CD4-positive, alpha-beta memory T cell (primary cell): ENCODE measurements around the gene RAB40AL. TPM values are rescaled to one million over a fixed set of nuclear protein-coding genes. Genes with fewer than 3 reads are reported as not detected.

Experiments
- CTCF ChIA-PET: fragments of 350-600 bp; sonication (Branson Sonifier 250); formaldehyde crosslinking; loops from one replicate; lab custom pipeline; 2021; ENCODE audit warnings: inconsistent platforms; ENCODE audit not compliant: partially characterized antibody; lab: Charles Lee
- POLR2A ChIA-PET: fragments of 350-600 bp; sonication (Branson Sonifier 250); formaldehyde crosslinking; loops from one replicate; lab custom pipeline; 2021; ENCODE audit not compliant: partially characterized antibody; lab: Charles Lee
- DNase-seq, 5 donors: peaks; one replicate each; pipeline versions ENCODE4 v3.0.0 to v3.0.0-alpha.2; 2020 to 2022; ENCODE audit warnings: mixed read lengths in 1 of 5
- H3K27ac ChIP-seq: one replicate; pipeline ENCODE4 v1.7.0; 2013; ENCODE audit warnings: low read depth, low read length
- H3K27me3 ChIP-seq: 2 replicates; pipeline ENCODE4 v1.7.0; 2013; ENCODE audit warnings: mild to moderate bottlenecking, low read length, moderate library complexity; ENCODE audit not compliant: insufficient read depth
- H3K36me3 ChIP-seq: 2 replicates; pipeline ENCODE4 v1.7.0; 2013; ENCODE audit warnings: mild to moderate bottlenecking, low read length, moderate library complexity; ENCODE audit not compliant: insufficient read depth
- H3K4me1 ChIP-seq: 2 replicates; pipeline ENCODE4 v1.7.0; 2013; ENCODE audit warnings: mild to moderate bottlenecking, low read length, moderate library complexity; ENCODE audit not compliant: insufficient read depth
- H3K4me3 ChIP-seq, 2 donors: one replicate each; pipeline ENCODE4 v1.7.0; 2013; ENCODE audit warnings: low read length in 2 of 2, mild to moderate bottlenecking in 1 of 2
- H3K9me3 ChIP-seq, 2 donors: one replicate each; pipeline ENCODE4 v1.7.0; 2013; ENCODE audit warnings: low read length in 2 of 2, control low read depth in 1 of 2; ENCODE audit not compliant: control insufficient read depth in 1 of 2
- H3K27ac Mint-ChIP-seq, 7 donors: one replicate each; pipeline ENCODE4 v1.8.0; 2020 to 2021; ENCODE audit warnings: mixed read lengths in 7 of 7, mild to moderate bottlenecking in 6 of 7, inconsistent platforms in 3 of 7, moderate library complexity in 3 of 7
- H3K27me3 Mint-ChIP-seq, 2 donors: one replicate each; pipeline ENCODE4 v1.8.0; 2020 to 2021; ENCODE audit warnings: mixed read lengths in 2 of 2
- H3K36me3 Mint-ChIP-seq, 2 donors: one replicate each; pipeline ENCODE4 v1.8.0; 2020 to 2021; ENCODE audit warnings: mixed read lengths in 2 of 2, inconsistent platforms in 1 of 2, mild to moderate bottlenecking in 1 of 2
- H3K4me1 Mint-ChIP-seq, 4 donors: one replicate each; pipeline ENCODE4 v1.8.0; 2020 to 2021; ENCODE audit warnings: mixed read lengths in 4 of 4, mild to moderate bottlenecking in 1 of 4
- H3K4me3 Mint-ChIP-seq, 8 donors: one replicate each; pipeline ENCODE4 v1.8.0; 2020 to 2021; ENCODE audit warnings: mixed read lengths in 8 of 8, mild to moderate bottlenecking in 7 of 8, moderate library complexity in 6 of 8, inconsistent platforms in 3 of 8
- H3K9me3 Mint-ChIP-seq, 8 donors: one replicate each; pipeline ENCODE4 v1.8.0; 2020 to 2021; ENCODE audit warnings: mixed read lengths in 8 of 8, mild to moderate bottlenecking in 5 of 8, inconsistent platforms in 3 of 8, moderate library complexity in 1 of 8
- intact Hi-C: fragments of 100-400 bp; cut with micrococcal nuclease; formaldehyde crosslinking; loops from one replicate; pipeline ENCODE4 v1.15.1; 2023
- polyA plus RNA-seq, 2 donors: library from polyadenylated mRNA; unstranded; fragments of 300-500 nt; fragmentation: Illumina TruSeq; gene quantifications; one replicate each; pipeline ENCODE4 v1.2.3, GENCODE V29; 2021
- total RNA-seq, 2 experiments: library from RNA; stranded (reverse); gene quantifications; one replicate each; pipeline ENCODE4 v1.2.3, GENCODE V29; 2021

RAB40AL gene
- total and polyA plus RNA-seq, 4 experiments from 2014 or later = 0.64 TPM; not detected in 3

GRCh38 chrX:102934624-102935023 is 2.4 kb upstream of the RAB40AL start:
- POLR2A ChIA-PET = no interaction called here
- CTCF ChIA-PET = interaction anchor here (1.0 to 1.9 kb wide), 8 partner anchors 8 to 242 kb away, joined by 3 to 15 read pairs (median 4); no protein-coding TSS in a partner anchor
- H3K9me3 Mint-ChIP-seq = peaks cover 0 to 1% (median 0%) of the 10 kb centered on the region in 8 donors
- H3K36me3 ChIP-seq = no peaks in the 10 kb centered on the region
- H3K36me3 Mint-ChIP-seq = no peaks in the 10 kb centered on the region
- intact Hi-C loops = no loop called here
- H3K4me1 ChIP-seq = no peaks in the 10 kb centered on the region
- no peaks in the 10 kb centered on the region for H3K9me3 ChIP-seq
- H3K27ac Mint-ChIP-seq = no peak overlapping the region
- no peak overlapping the region for H3K4me3 Mint-ChIP-seq
- no peak overlapping the region for H3K4me3 ChIP-seq
- H3K27ac ChIP-seq = no peak overlapping the region
- H3K27me3 ChIP-seq = no peaks in the 10 kb centered on the region
- DNase-seq = peak in 4 of 5 donors; percentile 17 to 39 (median 24)
- H3K27me3 Mint-ChIP-seq = no peaks in the 10 kb centered on the region
- H3K4me1 Mint-ChIP-seq = no peaks in the 10 kb centered on the region

DNA sequence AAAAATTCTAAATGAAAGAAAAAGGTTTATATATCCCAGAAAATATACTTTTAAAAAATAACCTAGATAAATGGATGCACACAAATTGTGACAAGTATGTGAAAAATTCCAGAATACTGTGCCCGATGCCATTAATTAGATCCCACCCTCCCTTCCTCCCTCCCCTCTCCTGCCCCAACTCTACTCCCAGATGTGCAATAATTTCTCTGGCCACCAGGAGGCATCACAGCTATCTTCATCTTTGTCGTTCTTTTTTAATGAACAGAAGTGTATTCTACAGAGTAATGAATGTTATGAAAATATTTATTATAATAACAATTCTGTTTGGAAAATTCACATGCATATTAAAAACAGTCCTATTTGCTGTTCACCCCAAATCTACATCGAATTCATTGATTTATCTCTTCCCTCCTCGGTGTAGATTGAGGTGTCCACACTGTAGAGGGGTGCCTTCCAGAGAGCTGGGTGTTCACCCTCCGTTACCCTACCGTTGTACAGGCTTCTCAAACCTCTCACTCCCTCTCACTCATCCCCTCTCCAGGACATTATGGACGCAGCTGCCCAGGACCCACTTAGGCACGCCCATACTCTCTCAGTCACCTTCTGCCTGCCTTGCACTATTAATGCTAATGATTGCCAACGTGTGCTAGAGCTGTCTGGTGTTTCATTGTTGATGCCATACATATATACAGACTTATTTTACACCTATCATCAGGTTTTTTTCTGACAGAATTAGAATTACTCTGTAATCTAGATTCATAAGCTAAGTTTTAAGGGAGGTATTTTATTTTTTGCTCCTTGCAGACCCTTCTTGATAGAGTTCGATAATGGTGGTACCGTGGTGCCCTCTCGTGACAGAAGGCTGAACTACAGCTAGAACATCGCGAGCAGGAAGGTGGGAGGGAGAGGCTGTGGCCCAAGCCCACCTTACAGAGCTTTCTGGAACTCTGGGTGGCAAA is 14.1 kb downstream of the RAB40AL start:
- POLR2A ChIA-PET = no interaction called here

DNA sequence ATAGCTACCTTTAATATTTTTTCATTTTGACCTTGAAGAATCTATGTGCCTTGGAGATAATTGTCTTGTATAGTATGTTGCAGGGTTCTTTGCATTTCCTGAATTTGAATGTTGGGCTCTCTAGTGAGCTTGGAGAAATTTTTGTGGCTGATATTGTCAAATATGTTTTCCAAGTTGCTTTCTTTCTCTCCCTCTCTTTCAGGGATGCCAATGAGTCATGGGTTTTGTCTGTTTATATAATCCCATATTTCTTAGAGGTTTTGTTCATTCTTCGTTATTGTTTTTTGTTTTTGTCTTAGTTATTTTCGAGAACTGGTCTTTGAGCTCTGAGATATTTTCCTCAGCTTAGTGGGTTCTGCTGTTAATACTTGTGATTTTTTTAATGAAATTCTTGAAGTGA is 20.7 kb downstream of the RAB40AL start:
- no peaks in the 10 kb centered on the region for H3K9me3 ChIP-seq
- H3K9me3 Mint-ChIP-seq = no peaks in the 10 kb centered on the region
- H3K27me3 Mint-ChIP-seq = no peaks in the 10 kb centered on the region
- ChIA-PET CTCF (no interaction called here), POLR2A (no interaction called here)
- no peaks in the 10 kb centered on the region for H3K36me3 Mint-ChIP-seq
- no peak overlapping the region for H3K27ac Mint-ChIP-seq
- no peak overlapping the region for H3K27ac ChIP-seq
- H3K36me3 ChIP-seq = no peaks in the 10 kb centered on the region
- DNase-seq = no peak
- no peak overlapping the region for H3K4me3 ChIP-seq
- no peaks in the 10 kb centered on the region for H3K4me1 Mint-ChIP-seq
- no peak overlapping the region for H3K4me3 Mint-ChIP-seq
- intact Hi-C loops = no loop called here
- H3K27me3 ChIP-seq = no peaks in the 10 kb centered on the region
- no peaks in the 10 kb centered on the region for H3K4me1 ChIP-seq

More for the DNA sequence above, 14.1 kb downstream of the RAB40AL start:
- Mint-ChIP-seq H3K4me3 (peak overlapping the region; percentile 71 to 89 (median 80)), H3K27me3 (peaks cover 0 to 1% of the 10 kb centered on the region in 2 donors), H3K4me1 (peaks cover 3 to 6% (median 5%) of the 10 kb centered on the region in 4 donors), H3K9me3 (no peaks in the 10 kb centered on the region), H3K36me3 (no peaks in the 10 kb centered on the region), H3K27ac (peak overlapping the region in 2 of 7 donors; percentile 15 to 30)
- peak; percentile 44 to 59 (median 50) for DNase-seq
- no peaks in the 10 kb centered on the region for H3K27me3 ChIP-seq
- no peak overlapping the region for H3K4me3 ChIP-seq
- intact Hi-C loops = loop anchor here (1.0 to 5.0 kb wide), 4 partner anchors 206 to 538 kb away; no protein-coding TSS in a partner anchor
- H3K36me3 ChIP-seq = no peaks in the 10 kb centered on the region
- H3K27ac ChIP-seq = no peak overlapping the region
- no peaks in the 10 kb centered on the region for H3K4me1 ChIP-seq
- CTCF ChIA-PET = interaction anchor here (0.9 to 2.7 kb wide), 24 partner anchors 9 to 883 kb away, joined by 3 to 21 read pairs (median 4); no protein-coding TSS in a partner anchor
- no peaks in the 10 kb centered on the region for H3K9me3 ChIP-seq

DNA sequence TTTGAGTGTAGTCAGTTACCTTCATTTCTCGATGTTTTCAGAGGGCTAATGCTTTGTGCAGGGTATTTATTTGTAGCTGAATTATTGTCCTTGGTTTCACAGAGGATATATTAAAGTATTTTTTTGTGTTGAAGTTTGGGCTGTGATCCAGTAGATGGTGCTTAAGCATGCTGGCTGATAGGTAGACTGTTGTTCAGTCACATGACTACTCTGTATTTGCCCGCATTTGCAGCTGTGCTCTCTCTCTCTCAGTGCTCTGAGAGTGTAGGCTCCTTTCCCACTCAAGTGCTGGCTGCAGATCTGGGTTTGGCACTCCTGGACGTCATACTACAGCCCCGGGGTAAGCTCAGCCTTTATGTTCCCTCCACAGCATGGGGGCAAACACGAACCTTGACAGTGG is 21.7 kb downstream of the RAB40AL start:
- intact Hi-C loops = no loop called here
- Mint-ChIP-seq H3K36me3 (no peaks in the 10 kb centered on the region), H3K4me1 (no peaks in the 10 kb centered on the region), H3K27me3 (no peaks in the 10 kb centered on the region), H3K9me3 (no peaks in the 10 kb centered on the region), H3K27ac (no peak overlapping the region), H3K4me3 (no peak overlapping the region)
- no peak overlapping the region for H3K4me3 ChIP-seq
- POLR2A ChIA-PET = no interaction called here
- CTCF ChIA-PET = no interaction called here
- no peaks in the 10 kb centered on the region for H3K4me1 ChIP-seq
- no peaks in the 10 kb centered on the region for H3K36me3 ChIP-seq
- H3K27me3 ChIP-seq = no peaks in the 10 kb centered on the region
- no peak overlapping the region for H3K27ac ChIP-seq
- DNase-seq = no peak
- no peaks in the 10 kb centered on the region for H3K9me3 ChIP-seq

DNA sequence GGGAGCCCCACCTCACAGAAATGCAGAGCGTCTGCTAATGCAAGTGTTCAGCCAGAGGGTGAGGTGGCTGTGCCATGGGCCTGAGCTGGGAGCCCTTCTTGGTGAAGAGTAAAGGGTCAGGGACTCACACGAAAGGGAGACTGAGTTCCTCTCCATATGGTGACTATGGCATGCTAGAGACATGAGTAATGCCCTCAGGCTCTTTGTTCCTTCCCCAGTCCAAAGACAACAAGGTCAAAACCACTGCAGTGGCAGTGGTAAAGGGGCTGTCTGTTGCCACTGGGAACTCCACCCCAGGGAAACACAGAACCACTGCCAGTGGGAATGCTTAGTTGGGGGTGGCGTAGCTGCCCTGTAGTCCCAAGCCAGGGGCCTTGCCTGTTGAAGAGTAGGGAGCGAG is 22.4 kb downstream of the RAB40AL start:
- Mint-ChIP-seq H3K36me3 (no peaks in the 10 kb centered on the region), H3K9me3 (no peaks in the 10 kb centered on the region), H3K27ac (no peak overlapping the region)

DNA sequence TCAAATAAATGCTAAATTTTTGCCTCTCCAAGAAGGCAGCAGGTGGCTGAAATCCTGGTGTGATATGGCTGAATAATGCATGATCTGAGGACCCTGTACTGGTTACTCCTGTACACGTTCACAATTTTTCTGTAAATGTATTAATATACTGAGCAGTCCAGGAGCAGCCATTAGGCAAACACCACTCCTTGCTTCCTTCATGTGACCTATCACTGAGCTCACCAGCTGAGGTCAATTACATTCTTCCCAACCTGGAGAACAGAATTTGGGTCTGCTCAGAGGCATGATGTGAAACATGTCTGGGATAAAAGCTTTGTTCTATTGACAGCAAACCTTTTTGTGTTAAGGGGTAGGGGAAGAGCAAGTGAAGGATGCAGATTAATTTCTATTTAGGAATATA is 26.9 kb downstream of the RAB40AL start:
- Histone ChIP-seq H3K27me3 (no peaks in the 10 kb centered on the region), H3K27ac (no peak overlapping the region), H3K4me1 (no peaks in the 10 kb centered on the region), H3K4me3 (no peak overlapping the region), H3K36me3 (no peaks in the 10 kb centered on the region), H3K9me3 (no peaks in the 10 kb centered on the region)
- Mint-ChIP-seq H3K36me3 (peaks cover 0 to 7% of the 10 kb centered on the region in 2 donors), H3K9me3 (peaks cover 0 to 11% (median 8%) of the 10 kb centered on the region in 8 donors), H3K4me1 (no peaks in the 10 kb centered on the region), H3K27ac (no peak overlapping the region), H3K27me3 (no peaks in the 10 kb centered on the region), H3K4me3 (no peak overlapping the region)
- ChIA-PET POLR2A (no interaction called here), CTCF (interaction anchor here (1.6 kb wide), 1 partner anchor 12 kb away, joined by 3 read pairs; no protein-coding TSS in a partner anchor)
- intact Hi-C loops = no loop called here
- no peak for DNase-seq

More for the DNA sequence above, 22.4 kb downstream of the RAB40AL start:
- Histone ChIP-seq H3K27ac (no peak overlapping the region), H3K4me3 (no peak overlapping the region), H3K36me3 (no peaks in the 10 kb centered on the region), H3K9me3 (no peaks in the 10 kb centered on the region), H3K4me1 (no peaks in the 10 kb centered on the region), H3K27me3 (no peaks in the 10 kb centered on the region)
- Mint-ChIP-seq H3K4me3 (no peak overlapping the region), H3K4me1 (no peaks in the 10 kb centered on the region), H3K27me3 (no peaks in the 10 kb centered on the region)
- CTCF ChIA-PET = no interaction called here
- POLR2A ChIA-PET = no interaction called here
- DNase-seq = no peak
- intact Hi-C loops = no loop called here

- Mint-ChIP-seq H3K27me3 (no peaks in the 10 kb centered on the region), H3K36me3 (peaks cover 0 to 8% of the 10 kb centered on the region in 2 donors), H3K4me1 (no peaks in the 10 kb centered on the region), H3K4me3 (no peak overlapping the region), H3K9me3 (peaks cover 0 to 20% (median 16%) of the 10 kb centered on the region in 8 donors), H3K27ac (no peak overlapping the region)
- ChIA-PET CTCF (no interaction called here), POLR2A (no interaction called here)
- intact Hi-C loops = no loop called here
- no peak overlapping the region for H3K4me3 ChIP-seq
- H3K36me3 ChIP-seq = no peaks in the 10 kb centered on the region
- no peak overlapping the region for H3K27ac ChIP-seq
- no peaks in the 10 kb centered on the region for H3K4me1 ChIP-seq
- no peak for DNase-seq
- H3K27me3 ChIP-seq = no peaks in the 10 kb centered on the region
- no peaks in the 10 kb centered on the region for H3K9me3 ChIP-seq
Observed at GRCh38 chrX:102964940-102965339, 27.9 kb downstream of the RAB40AL start.
